Measurements from ENCODE around the gene RBM10. TPM values are rescaled to one million over a fixed set of nuclear protein-coding genes. Genes with fewer than 3 reads are reported as not detected.
A peak's percentile ranks its signal among the peaks of the same experiment; 100 is the strongest.
"Not testable (repeated sequence)": the region's sequence is repeated elsewhere in the genome, so short reads cannot be mapped to it uniquely, and the experiment has no call there.

Gene RBM10, protein sequence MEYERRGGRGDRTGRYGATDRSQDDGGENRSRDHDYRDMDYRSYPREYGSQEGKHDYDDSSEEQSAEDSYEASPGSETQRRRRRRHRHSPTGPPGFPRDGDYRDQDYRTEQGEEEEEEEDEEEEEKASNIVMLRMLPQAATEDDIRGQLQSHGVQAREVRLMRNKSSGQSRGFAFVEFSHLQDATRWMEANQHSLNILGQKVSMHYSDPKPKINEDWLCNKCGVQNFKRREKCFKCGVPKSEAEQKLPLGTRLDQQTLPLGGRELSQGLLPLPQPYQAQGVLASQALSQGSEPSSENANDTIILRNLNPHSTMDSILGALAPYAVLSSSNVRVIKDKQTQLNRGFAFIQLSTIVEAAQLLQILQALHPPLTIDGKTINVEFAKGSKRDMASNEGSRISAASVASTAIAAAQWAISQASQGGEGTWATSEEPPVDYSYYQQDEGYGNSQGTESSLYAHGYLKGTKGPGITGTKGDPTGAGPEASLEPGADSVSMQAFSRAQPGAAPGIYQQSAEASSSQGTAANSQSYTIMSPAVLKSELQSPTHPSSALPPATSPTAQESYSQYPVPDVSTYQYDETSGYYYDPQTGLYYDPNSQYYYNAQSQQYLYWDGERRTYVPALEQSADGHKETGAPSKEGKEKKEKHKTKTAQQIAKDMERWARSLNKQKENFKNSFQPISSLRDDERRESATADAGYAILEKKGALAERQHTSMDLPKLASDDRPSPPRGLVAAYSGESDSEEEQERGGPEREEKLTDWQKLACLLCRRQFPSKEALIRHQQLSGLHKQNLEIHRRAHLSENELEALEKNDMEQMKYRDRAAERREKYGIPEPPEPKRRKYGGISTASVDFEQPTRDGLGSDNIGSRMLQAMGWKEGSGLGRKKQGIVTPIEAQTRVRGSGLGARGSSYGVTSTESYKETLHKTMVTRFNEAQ
- polyA plus RNA-seq (2011; rRNA removed) (16.9 and 30.9 TPM in 2 replicates), polyA minus RNA-seq (2011; rRNA and poly(A)+ RNA removed) (25.9 and 28.1 TPM in 2 replicates)

- ChIA-PET POLR2A (interaction anchor here (0.6 to 1.2 kb wide), 2 partner anchors 15 to 28 kb away, joined by 3 to 4 read pairs; no protein-coding TSS in a partner anchor), CTCF (interaction anchor here (0.7 to 1.5 kb wide), 7 partner anchors 9 to 1525 kb away, joined by 3 to 6 read pairs (median 4); no protein-coding TSS in a partner anchor)
- TF ChIP-seq CTCF (IDR thresholded peaks at IDR 0.05; ENCODE audit: insufficient read depth, low read depth, low read length): peak; percentile 71
Observed at GRCh38 chrX:47144626-47145394, at the start of gene RBM10, which contains the start of gene NDUFB11. TSS of gene RBM10 (plus strand) at chrX:47145221. CDS start at chrX:47147482, 2,261 bp downstream. TSS of gene NDUFB11 (minus strand) at chrX:47144702. CDS start at chrX:47144679, 23 bp downstream.

GRCh38 chrX:47097018-47097417 is 48.0 kb upstream of the RBM10 start:
- POLR2A ChIA-PET: no interaction called here

More at GRCh38 chrX:47144626-47145394, at the start of gene RBM10, which contains the start of gene NDUFB11:
- Histone ChIP-seq H3K27me3 (ENCODE audit: control insufficient read depth, insufficient read depth, low read length) (no peaks in the 10 kb centered on the region), H3K4me3 (ENCODE audit: low read depth, low read length) (peak within 1 kb of the TSS; percentile 86), H3K36me3 (ENCODE audit: control insufficient read depth, insufficient read depth, low read length) (peaks cover 7% of the 10 kb centered on the region)
- DNase-seq (ENCODE audit: low read depth): peak; percentile 73

GRCh38 chrX:47098338-47099094 is 46.5 kb upstream of the RBM10 start:
- DNase-seq (ENCODE audit: low read depth): no peak
- no peak for TF ChIP-seq CTCF (IDR thresholded peaks at IDR 0.05; ENCODE audit: insufficient read depth, low read depth, low read length)
- no peak overlapping the region for H3K4me3 ChIP-seq (ENCODE audit: low read depth, low read length)
- H3K27me3 ChIP-seq (ENCODE audit: control insufficient read depth, insufficient read depth, low read length): no peaks in the 10 kb centered on the region
- no peaks in the 10 kb centered on the region for H3K36me3 ChIP-seq (ENCODE audit: control insufficient read depth, insufficient read depth, low read length)
- ChIA-PET POLR2A (no interaction called here), CTCF (no interaction called here)

More at GRCh38 chrX:47097018-47097417, 48.0 kb upstream of the RBM10 start:
- DNase-seq (ENCODE audit: low read depth): no peak
- H3K4me3 ChIP-seq (ENCODE audit: low read depth, low read length): no peak overlapping the region
- no peaks in the 10 kb centered on the region for H3K27me3 ChIP-seq (ENCODE audit: control insufficient read depth, insufficient read depth, low read length)
- H3K36me3 ChIP-seq (ENCODE audit: control insufficient read depth, insufficient read depth, low read length): no peaks in the 10 kb centered on the region
- no peak for TF ChIP-seq CTCF (IDR thresholded peaks at IDR 0.05; ENCODE audit: insufficient read depth, low read depth, low read length)
- CTCF ChIA-PET: interaction anchor here (0.7 to 0.9 kb wide), 2 partner anchors 29 to 58 kb away, joined by 3 to 4 read pairs; no protein-coding TSS in a partner anchor

DNA sequence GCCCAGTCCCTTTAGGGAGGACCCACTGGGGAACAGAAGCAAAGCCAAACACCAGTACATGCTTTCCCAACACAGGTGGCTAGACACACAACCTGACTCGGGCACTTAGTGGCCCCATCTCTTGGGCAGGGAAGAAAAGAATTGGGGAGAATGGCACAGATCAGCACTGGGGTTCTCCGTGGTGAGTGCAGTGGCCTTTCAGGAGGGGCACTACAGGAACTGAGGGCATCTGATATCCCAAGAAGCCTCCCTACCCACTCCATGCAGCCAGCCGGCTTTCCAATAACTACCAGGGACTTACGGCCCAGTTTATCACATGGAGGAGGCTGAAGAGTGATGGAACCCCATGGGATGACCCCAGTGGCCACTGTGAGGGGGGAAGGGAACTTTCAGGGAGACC is 43.8 kb upstream of the RBM10 start:
- Histone ChIP-seq H3K36me3 (ENCODE audit: control insufficient read depth, insufficient read depth, low read length) (no peaks in the 10 kb centered on the region), H3K4me3 (ENCODE audit: low read depth, low read length) (no peak overlapping the region), H3K27me3 (ENCODE audit: control insufficient read depth, insufficient read depth, low read length) (no peaks in the 10 kb centered on the region)
- DNase-seq (ENCODE audit: low read depth): no peak
- ChIA-PET CTCF (no interaction called here), POLR2A (no interaction called here)
- TF ChIP-seq CTCF (IDR thresholded peaks at IDR 0.05; ENCODE audit: insufficient read depth, low read depth, low read length): no peak

DNA sequence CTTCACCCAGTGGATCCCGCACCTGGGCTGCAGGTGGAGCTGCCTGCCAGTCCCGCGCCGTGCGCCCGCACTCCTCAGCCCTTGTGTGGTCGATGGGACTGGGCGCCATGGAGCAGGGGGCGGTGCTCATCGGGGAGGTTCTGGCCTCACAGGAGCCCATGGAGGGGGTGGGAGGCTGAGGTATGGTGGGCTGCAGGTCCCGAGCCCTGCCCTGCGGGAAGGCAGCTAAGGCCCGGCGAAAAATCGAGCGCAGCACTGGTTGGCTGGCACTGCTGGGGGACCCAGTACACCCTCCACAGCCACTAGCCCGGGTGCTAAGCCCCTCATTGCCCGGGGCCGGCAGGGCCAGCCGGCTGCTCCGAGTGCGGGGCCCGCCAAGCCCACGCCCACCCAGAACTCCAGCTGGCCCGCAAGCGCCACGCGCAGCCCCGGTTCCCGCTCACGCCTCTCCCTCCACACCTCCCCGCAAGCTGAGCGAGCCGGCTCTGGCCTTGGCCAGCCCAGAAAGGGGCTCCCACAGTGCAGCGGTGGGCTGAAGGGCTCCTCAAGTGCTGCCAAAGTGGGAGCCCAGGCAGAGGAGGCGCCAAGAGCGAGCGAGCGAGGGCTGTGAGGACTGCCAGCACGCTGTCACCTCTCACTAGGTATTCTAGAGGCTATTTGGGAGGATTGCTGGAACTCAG is 33.9 kb upstream of the RBM10 start:
- H3K4me3 ChIP-seq (ENCODE audit: low read depth, low read length); DNase-seq (ENCODE audit: low read depth); H3K27me3 ChIP-seq (ENCODE audit: control insufficient read depth, insufficient read depth, low read length); H3K36me3 ChIP-seq (ENCODE audit: control insufficient read depth, insufficient read depth, low read length); CTCF ChIA-PET; POLR2A ChIA-PET: not testable (repeated sequence)

Measured in BJ (cell line).